Measurements from ENCODE around the gene NMUR2. TPM values are rescaled to one million over a fixed set of nuclear protein-coding genes. Genes with fewer than 3 reads are reported as not detected.

Gene NMUR2
- polyA plus RNA-seq, 1 donor, result 0.15 TPM

- no peak for DNase-seq
Observed at GRCh38 chr5:152369298-152369697, 35.8 kb downstream of the NMUR2 start.

GRCh38 chr5:152367554-152367953, 37.5 kb downstream of the NMUR2 start:
- DNase-seq, result no peak

- DNase-seq, result peak; percentile 18
Observed at GRCh38 chr5:152366716-152367115, 38.4 kb downstream of the NMUR2 start.

GRCh38 chr5:152364899-152365298, 40.2 kb downstream of the NMUR2 start:
- DNase-seq, result no peak

GRCh38 chr5:152364172-152364571, 40.9 kb downstream of the NMUR2 start:
- DNase-seq, result no peak

- peak; percentile 13 for DNase-seq
Observed at GRCh38 chr5:152358861-152359568, 46.1 kb downstream of the NMUR2 start.

GRCh38 chr5:152356506-152356905, 48.6 kb downstream of the NMUR2 start:
- DNase-seq, result no peak

GRCh38 chr5:152355061-152355460, 50.0 kb downstream of the NMUR2 start:
- no peak for DNase-seq

- no peak for DNase-seq
Observed at GRCh38 chr5:152353001-152353400, 52.1 kb downstream of the NMUR2 start.

- peak; percentile 12 for DNase-seq
Observed at GRCh38 chr5:152349683-152350526, 55.2 kb downstream of the NMUR2 start.
